Hepatocyte (in vitro differentiated cells): Measurements from ENCODE around the gene GDI2. TPM values are rescaled to one million over a fixed set of nuclear protein-coding genes. Genes with fewer than 3 reads are reported as not detected.

Source experiments
- DNase-seq: peaks from one replicate; pipeline ENCODE4 v3.0.0-alpha.2; 2016; ENCODE audit warnings: low spot score
- H2AFZ ChIP-seq: fragments of 200-600 bp; sonication (generic); 2 replicates; pipeline ENCODE4 v1.6.0; 2016; ENCODE audit warnings: antibody characterized with exemption, mild to moderate bottlenecking
- H3K27ac ChIP-seq: fragments of 200-600 bp; sonication (generic); 2 replicates; pipeline ENCODE4 v1.5.1; 2016; ENCODE audit warnings: mild to moderate bottlenecking
- H3K27me3 ChIP-seq: fragments of 200-600 bp; sonication (generic); 2 replicates; pipeline ENCODE4 v1.6.1; 2016
- H3K36me3 ChIP-seq: fragments of 200-600 bp; sonication (generic); replicated peaks from 2 replicates; pipeline ENCODE4 v1.5.1; 2016; ENCODE audit warnings: low read depth; ENCODE audit not compliant: insufficient read depth
- H3K4me1 ChIP-seq: fragments of 200-600 bp; sonication (generic); 2 replicates; pipeline ENCODE4 v1.5.1; 2016; ENCODE audit warnings: mild to moderate bottlenecking, moderate library complexity; ENCODE audit not compliant: insufficient read depth
- H3K4me2 ChIP-seq: fragments of 200-600 bp; sonication (generic); 2 replicates; pipeline ENCODE4 v1.6.0; 2016
- H3K4me3 ChIP-seq: fragments of 200-600 bp; sonication (generic); 2 replicates; pipeline ENCODE4 v1.5.1; 2016; ENCODE audit warnings: mild to moderate bottlenecking
- H3K79me2 ChIP-seq: fragments of 200-600 bp; sonication (generic); 2 replicates; pipeline ENCODE4 v1.6.0; 2017; ENCODE audit warnings: mild to moderate bottlenecking
- H3K9me2 ChIP-seq: fragments of 200-600 bp; sonication (generic); replicated peaks from 2 replicates; pipeline ENCODE4 v1.6.0; 2017; ENCODE audit warnings: mild to moderate bottlenecking; ENCODE audit not compliant: insufficient read depth
- H3K9me3 ChIP-seq: fragments of 200-600 bp; sonication (generic); 2 replicates; pipeline ENCODE4 v1.5.1; 2016; ENCODE audit warnings: low read depth, mild to moderate bottlenecking
- H4K20me1 ChIP-seq: fragments of 200-600 bp; sonication (generic); 2 replicates; pipeline ENCODE4 v1.6.0; 2016; ENCODE audit warnings: mild to moderate bottlenecking; ENCODE audit not compliant: insufficient read depth, poor library complexity, severe bottlenecking
- EZH2 ChIP-seq: fragments of 200-600 bp; sonication (generic); IDR thresholded peaks from 2 replicates; pipeline ENCODE4 v1.6.1; 2016; ENCODE audit warnings: antibody characterized with exemption, mild to moderate bottlenecking, borderline replicate concordance
- EZH2phosphoT487 ChIP-seq: fragments of 200-600 bp; sonication (generic); IDR thresholded peaks from one replicate; pipeline ENCODE4 v1.6.1; 2018; ENCODE audit warnings: antibody characterized with exemption, mild to moderate bottlenecking, low read depth, moderate library complexity; ENCODE audit not compliant: unreplicated experiment, severe bottlenecking
- whole genome bisulfite sequencing: methylation state at CpG from one replicate; pipeline ENCODE4 v1.1.6; 2016; ENCODE audit warnings: low lambda C conversion rate; ENCODE audit errors: missing lambda C conversion rate; 5-methylcytosine and 5-hydroxymethylcytosine counted together
- polyA plus RNA-seq: library from polyadenylated mRNA; unstranded; fragments of >200 nt; fragmentation: Nextera tagmentation; extraction: Ambion mirVana; gene quantifications from 2 replicates; pipeline ENCODE4 v1.2.1, GENCODE V29; 2016
- total RNA-seq: library from RNA; depleted of rRNA; stranded (reverse); fragments of >200 nt; gene quantifications from 2 replicates; pipeline ENCODE4 v1.2.3, GENCODE V29; 2014
- TF ChIP-seq, protein P1 (sequence below): fragments of 200-600 bp; sonication (generic); IDR thresholded peaks from 2 replicates; pipeline ENCODE4 v1.5.1; 2016; ENCODE audit warnings: antibody characterized with exemption, mild to moderate bottlenecking; ENCODE audit not compliant: poor library complexity

Gene GDI2
- total and polyA plus RNA-seq, 2 experiments from 2014 or later: 149 to 362 TPM

DNA sequence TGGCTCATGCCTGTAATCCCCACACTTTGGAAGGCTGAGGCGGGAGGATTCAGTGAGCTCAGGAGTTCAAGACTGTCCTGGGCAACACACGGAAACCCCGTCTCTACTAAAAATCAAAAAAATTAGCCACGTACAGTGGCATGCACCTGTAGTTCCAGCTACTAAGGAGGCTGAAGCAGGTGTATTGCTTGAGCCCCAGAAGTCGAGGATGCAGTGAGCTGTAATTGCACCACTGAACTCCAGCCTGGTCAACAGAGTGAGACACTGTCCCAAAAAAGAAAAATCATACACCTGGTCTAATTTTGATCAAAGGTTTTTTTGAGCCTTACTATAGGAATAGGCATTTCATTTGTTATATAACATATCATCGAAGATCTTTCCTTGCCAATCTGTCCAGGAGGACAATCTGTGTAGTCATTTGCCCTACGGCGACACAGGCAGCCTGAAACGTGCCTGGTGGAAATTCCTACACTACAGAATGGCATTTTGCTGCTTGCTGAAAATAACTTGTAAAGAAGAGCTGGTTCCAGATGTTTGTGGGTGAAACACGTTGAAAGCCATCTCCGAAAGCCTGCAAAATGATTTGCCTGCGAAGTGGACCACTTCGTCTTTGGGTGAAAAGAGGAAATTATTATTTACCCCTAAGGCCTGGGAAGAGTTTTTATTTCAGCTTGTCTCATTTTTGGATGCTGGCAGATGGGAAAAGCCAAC, 31.3 kb upstream of the GDI2 start:
- Histone ChIP-seq H3K4me2 (peak overlapping the region; percentile 67), H3K4me3 (no peak overlapping the region), H3K79me2 (no peaks in the 10 kb centered on the region), H3K4me1 (peaks cover 7% of the 10 kb centered on the region), H3K9me2 (no peaks in the 10 kb centered on the region), H2AFZ (peak overlapping the region; percentile 29), H3K9me3 (no peaks in the 10 kb centered on the region), H3K36me3 (no peaks in the 10 kb centered on the region), H4K20me1 (no peaks in the 10 kb centered on the region), H3K27ac (peak overlapping the region; percentile 2), H3K27me3 (no peaks in the 10 kb centered on the region)
- DNase-seq: no peak
- WGBS: 63% methylated on average over 13 of the region's 13 CpGs
- no peak for TF ChIP-seq EZH2
- TF ChIP-seq, protein P1, sequence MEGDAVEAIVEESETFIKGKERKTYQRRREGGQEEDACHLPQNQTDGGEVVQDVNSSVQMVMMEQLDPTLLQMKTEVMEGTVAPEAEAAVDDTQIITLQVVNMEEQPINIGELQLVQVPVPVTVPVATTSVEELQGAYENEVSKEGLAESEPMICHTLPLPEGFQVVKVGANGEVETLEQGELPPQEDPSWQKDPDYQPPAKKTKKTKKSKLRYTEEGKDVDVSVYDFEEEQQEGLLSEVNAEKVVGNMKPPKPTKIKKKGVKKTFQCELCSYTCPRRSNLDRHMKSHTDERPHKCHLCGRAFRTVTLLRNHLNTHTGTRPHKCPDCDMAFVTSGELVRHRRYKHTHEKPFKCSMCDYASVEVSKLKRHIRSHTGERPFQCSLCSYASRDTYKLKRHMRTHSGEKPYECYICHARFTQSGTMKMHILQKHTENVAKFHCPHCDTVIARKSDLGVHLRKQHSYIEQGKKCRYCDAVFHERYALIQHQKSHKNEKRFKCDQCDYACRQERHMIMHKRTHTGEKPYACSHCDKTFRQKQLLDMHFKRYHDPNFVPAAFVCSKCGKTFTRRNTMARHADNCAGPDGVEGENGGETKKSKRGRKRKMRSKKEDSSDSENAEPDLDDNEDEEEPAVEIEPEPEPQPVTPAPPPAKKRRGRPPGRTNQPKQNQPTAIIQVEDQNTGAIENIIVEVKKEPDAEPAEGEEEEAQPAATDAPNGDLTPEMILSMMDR: no peak
- no peak for TF ChIP-seq EZH2phosphoT487

- Histone ChIP-seq H2AFZ (no peak overlapping the region), H3K9me2 (no peaks in the 10 kb centered on the region), H3K4me3 (no peak overlapping the region), H4K20me1 (no peaks in the 10 kb centered on the region), H3K9me3 (no peaks in the 10 kb centered on the region), H3K4me2 (no peak overlapping the region), H3K4me1 (peaks cover 7% of the 10 kb centered on the region), H3K79me2 (no peaks in the 10 kb centered on the region), H3K36me3 (no peaks in the 10 kb centered on the region), H3K27ac (no peak overlapping the region), H3K27me3 (no peaks in the 10 kb centered on the region)
- DNase-seq: no peak
- TF ChIP-seq, protein P1: no peak
- TF ChIP-seq EZH2phosphoT487 (no peak), EZH2 (no peak)
- 77% methylated on average over 4 of the region's 4 CpGs for WGBS
Measured at GRCh38 chr10:5843686-5844344, 30.6 kb upstream of the GDI2 start.

DNA sequence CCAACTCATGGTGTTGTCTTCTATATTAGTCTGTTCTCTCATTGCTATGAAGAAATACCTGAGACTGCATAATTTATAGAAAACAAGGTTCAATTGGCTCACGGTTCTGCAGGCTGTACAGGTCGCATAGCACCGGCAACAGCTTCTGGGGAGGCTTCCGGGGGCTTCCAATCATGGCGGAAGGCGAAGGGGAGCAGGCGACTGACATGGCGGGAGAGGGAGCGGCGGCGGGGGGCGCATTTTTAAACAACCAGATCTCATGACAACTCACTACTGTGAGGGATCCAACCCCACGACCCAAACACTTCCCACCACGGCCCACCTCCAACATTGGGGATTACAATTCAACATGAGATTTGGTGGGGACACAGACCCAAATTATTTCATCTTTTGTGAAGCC, 28.7 kb upstream of the GDI2 start:
- WGBS: 95% methylated on average over 13 of the region's 14 CpGs
- H3K9me2 ChIP-seq: no peaks in the 10 kb centered on the region
- H3K4me3 ChIP-seq: no peak overlapping the region
- no peak overlapping the region for H2AFZ ChIP-seq
- H3K4me2 ChIP-seq: no peak overlapping the region
- no peaks in the 10 kb centered on the region for H3K36me3 ChIP-seq
- no peaks in the 10 kb centered on the region for H3K9me3 ChIP-seq
- no peaks in the 10 kb centered on the region for H3K79me2 ChIP-seq
- H4K20me1 ChIP-seq: no peaks in the 10 kb centered on the region
- TF ChIP-seq, protein P1: no peak
- no peak for TF ChIP-seq EZH2
- TF ChIP-seq EZH2phosphoT487: no peak
- DNase-seq: no peak
- no peak overlapping the region for H3K27ac ChIP-seq
- H3K4me1 ChIP-seq: peaks cover 7% of the 10 kb centered on the region
- no peaks in the 10 kb centered on the region for H3K27me3 ChIP-seq
